ENCODE measurements around the gene TANC1.

Gene TANC1

GRCh38 chr2:159193791-159194190 lies 225.4 kb downstream of the TANC1 start:
- DNase-seq (ENCODE audit: low read depth in 2 of 2) = no peak

DNA sequence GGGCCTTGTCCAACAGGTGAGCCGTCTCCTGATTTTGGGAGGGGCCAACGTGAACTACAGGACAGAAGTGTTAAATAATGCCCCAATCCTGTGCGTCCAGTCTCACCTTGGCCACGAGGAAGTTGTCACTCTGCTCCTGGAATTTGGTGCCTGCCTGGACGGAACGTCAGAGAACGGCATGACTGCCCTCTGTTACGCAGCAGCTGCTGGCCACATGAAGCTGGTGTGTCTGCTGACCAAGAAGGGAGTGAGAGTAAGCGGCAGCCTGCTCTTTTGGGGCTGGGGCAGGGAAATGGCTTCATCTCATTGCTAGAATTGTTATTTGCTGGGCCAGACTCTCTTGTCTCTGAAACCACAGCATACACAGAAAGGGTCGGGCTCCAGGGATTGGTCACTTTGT lies 225.8 kb downstream of the TANC1 start:
- no peak for DNase-seq (ENCODE audit: low read depth in 2 of 2)

- no peak for DNase-seq (ENCODE audit: low read depth in 2 of 2)
Observed at GRCh38 chr2:159195697-159196096, 227.3 kb downstream of the TANC1 start.

GRCh38 chr2:159196393-159196925 lies 228.0 kb downstream of the TANC1 start:
- no peak for DNase-seq (ENCODE audit: low read depth in 2 of 2)

GRCh38 chr2:159199236-159199635 lies 230.8 kb downstream of the TANC1 start:
- DNase-seq (ENCODE audit: low read depth in 2 of 2) = no peak

DNA sequence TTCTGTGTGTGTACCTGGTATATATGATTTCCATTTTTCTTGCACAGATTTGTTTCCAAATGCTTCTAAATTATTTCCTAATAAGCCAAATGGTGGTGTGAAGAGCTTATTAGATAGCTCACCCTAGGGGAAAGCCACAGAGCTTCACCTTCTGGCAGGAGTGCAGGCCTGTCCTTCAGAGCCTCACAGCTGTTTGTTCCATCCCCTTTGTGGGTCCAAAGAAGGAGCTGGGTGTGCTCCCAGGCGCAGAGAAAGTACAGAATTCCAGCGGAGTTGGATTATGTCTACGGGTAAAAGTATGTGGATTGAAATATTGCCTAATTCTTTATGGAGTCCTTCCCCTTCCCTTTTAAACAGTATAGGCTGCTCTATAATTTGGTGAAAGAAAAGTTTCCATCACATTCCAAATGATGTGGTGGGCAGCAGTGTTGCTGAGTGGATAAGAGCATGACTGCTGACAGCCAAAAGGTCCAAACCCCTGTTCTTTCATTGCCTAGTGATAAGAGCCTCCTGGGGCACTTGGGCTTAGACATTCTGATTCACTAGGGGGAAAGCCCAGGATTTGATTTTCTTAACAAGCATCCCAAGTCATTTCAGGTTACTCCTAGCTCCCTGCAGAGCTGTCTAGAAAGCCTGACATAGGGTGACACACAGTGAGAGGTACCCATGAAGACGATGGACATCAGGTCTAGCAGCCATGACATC lies 231.5 kb downstream of the TANC1 start:
- no peak for DNase-seq (ENCODE audit: low read depth in 2 of 2)

- DNase-seq (ENCODE audit: low read depth in 2 of 2) = no peak
Observed at GRCh38 chr2:159200498-159200897, 232.1 kb downstream of the TANC1 start.

DNA sequence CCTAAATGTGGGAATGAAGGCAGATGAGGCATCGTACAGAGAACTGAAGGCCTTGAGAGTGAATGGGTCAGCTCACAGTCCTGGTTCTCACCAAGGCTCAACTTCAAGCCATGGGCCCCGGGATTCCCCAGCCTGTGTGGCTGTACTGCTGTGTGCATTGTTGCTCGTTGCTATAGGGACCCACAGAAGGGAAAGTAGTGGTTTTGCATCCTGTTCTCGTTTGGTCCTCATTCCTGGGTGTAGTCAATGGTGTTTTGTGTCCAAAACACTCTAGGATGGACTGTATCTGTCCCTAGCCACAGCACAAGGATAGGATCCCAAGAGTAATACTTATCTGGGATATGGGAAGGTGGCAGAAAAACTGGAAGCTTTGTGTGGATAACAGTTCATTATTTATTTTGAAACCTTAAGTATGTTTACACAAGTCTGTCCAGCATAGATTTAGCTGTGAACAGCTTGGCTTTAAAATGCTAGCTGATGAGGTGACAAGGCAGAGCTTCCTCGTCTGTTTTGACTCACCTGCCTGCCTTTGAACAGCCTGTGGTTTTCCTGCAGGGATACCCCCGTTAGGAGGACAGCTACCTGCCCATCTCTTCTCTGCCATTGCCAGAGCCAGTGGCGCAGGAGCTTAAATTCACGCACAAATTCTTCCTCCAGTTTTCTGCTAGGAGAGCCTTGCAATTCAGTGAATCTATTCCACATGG lies 233.1 kb downstream of the TANC1 start:
- no peak for DNase-seq (ENCODE audit: low read depth in 2 of 2)

GRCh38 chr2:159202568-159203071 lies 234.2 kb downstream of the TANC1 start:
- no peak for DNase-seq (ENCODE audit: low read depth in 2 of 2)

DNA sequence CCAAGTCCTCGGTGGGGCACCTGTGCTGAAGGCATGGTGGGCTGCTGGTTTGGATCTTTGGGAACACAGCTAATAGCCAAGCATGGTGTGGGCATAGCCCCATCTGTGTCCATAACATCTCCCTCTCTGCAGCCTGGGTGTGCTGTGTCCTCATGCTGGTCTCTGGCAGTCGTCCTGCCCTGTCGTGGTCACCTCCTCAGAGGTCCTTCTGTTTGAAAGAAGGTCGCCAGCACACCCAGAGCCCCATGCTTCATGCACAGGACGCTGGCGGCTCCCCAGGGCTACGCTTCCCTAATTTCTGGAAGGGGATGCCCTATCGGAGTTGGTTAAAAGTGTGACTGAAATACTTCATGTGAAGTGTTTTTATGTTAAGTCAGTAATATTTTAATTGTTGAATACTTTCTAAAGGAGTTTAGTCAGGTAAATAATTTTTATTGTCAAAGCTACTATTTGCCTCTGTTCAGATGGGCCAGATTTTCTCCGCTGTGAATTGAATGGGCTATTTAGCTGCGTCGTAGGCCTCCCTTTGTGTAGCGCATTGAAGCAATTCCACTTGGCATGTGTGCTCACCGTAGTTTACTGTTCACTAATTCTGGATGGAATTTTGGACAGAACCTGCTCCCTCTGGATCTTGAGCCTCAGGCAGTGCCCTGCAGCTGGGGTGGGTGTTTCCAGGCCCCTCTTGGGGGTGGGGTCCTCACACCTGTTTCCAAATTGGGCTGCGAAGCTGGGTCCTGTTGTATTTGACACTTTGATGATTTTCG lies 236.1 kb downstream of the TANC1 start:
- no peak for DNase-seq (ENCODE audit: low read depth in 2 of 2)

DNA sequence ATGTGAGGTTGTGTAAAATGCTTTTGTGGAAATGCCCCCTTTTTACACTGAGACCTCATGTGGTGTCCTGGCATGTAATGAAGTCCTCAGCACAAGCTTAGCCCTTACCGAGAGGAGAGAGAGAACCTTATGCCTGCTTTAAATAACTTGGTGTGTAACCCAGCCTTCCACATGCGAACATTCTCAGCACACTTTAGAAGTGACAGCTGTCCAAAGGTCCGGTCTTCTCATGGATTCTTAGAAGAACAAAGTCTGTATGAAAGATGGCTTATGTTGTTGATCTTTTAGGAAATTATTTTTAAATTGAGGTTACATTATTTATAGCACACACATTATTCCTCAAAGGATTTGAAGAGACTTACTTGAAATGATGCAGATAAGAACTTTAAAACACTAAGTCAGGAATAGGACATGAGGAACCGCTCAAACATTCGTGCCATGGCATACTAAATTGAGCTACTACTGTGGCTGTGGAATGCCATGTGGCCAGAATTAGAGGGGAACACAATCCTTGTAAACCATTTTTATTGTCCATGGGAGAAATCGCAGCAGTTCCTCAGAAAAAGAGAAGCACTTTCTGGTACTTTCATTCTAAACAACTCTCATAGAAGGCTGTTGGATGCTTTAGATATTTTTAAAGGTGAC lies 238.4 kb downstream of the TANC1 start:
- DNase-seq (ENCODE audit: low read depth in 2 of 2) = no peak

DNA sequence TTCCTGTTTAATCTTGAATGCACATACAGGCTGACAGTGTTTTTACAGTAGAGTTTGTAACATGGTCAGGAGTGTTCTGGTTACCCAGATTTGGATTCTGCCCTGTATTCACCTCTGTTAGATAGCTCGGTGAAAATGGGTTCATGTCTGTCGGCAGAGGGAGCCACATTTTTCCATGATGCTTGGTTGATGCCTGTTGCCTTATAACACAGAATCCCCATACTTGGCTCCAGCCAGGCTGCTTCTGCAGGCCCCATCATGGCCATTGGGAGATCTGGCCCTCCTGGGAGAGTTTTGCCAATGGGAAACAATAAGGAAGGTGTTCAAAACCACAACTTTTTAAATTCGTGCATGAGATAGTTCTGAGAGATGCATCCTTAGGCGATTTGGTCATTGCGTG lies 240.0 kb downstream of the TANC1 start:
- no peak for DNase-seq (ENCODE audit: low read depth in 2 of 2)

- no peak for DNase-seq (ENCODE audit: low read depth in 2 of 2)
Observed at GRCh38 chr2:159209341-159210306, 241.2 kb downstream of the TANC1 start.

GRCh38 chr2:159211447-159212396 lies 243.3 kb downstream of the TANC1 start:
- no peak for DNase-seq (ENCODE audit: low read depth in 2 of 2)

DNA sequence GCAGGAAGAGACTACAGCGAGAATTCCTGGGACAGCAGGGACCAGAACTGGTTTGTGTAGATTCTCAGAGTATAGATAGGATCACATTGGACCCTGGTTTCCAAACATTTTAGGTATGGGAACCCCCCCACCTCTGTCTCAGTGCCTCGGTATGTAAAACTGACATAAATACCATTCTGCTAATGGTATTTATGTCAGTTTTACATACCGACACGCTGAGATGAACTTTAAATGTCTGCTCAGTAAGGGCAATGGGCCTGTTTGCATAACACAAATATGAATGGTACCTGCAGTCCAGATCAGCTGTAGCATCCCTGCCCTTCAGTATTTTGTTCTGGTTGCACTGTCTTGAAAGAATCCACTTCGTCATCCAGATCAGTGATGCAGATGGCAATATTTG lies 244.9 kb downstream of the TANC1 start:
- DNase-seq (ENCODE audit: low read depth in 2 of 2) = no peak

DNA sequence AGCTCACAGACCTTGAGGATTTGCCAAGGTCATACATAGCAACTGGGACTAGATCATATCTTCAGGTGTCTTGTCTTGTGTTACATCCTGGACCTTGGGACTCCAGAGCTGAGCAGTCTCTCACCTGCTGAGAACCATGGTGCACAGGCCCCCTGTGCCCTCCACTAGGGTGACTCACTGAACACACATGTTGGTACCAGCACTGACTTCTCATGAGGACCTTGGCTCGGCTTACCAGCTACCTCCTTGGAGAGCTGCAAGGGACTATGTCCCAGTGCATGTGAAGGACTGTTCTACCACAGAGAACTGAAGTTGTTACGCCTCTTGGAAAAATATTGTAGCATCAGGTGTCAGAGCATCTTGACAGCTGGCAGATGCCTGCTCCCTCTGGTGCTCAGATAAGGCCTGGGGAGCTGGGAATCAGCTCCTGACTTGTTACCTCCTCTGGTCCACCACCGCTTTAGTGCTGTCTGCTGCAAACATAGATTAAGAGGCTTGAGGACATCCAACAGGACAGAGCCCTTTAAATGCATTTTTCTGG lies 246.0 kb downstream of the TANC1 start:
- no peak for DNase-seq (ENCODE audit: low read depth in 2 of 2)

GRCh38 chr2:159215116-159215515 lies 246.7 kb downstream of the TANC1 start:
- DNase-seq (ENCODE audit: low read depth in 2 of 2) = no peak

GRCh38 chr2:159217676-159218075 lies 249.2 kb downstream of the TANC1 start:
- no peak for DNase-seq (ENCODE audit: low read depth in 2 of 2)

DNA sequence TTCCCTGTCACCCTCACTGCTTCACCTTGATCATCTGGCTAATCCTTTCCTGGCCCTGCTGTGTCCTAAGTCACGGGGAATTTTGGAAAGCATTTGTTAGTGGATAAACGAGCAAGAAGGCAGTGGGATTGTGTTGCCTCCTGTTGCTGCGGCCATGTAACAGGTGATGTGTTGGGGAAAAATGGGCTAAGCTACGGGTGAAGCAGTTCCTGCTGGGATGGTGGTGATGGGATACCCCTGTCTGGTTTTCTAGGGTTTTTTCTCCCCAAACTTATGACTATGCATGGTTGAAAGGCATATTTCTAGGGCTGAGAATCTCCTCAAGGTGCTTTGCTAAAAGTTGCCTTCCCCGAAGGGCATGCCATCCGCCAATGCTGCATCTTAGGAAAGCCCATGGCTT lies 249.9 kb downstream of the TANC1 start:
- DNase-seq (ENCODE audit: low read depth in 2 of 2) = no peak

Data from stimulated activated CD4-positive, alpha-beta T cell treated with anti-CD3 and anti-CD28 coated beads, Interleukin-15, amount 100 ng/mL, for 48 hours (primary cell).